Natural killer cell (primary cell): ENCODE data around the gene CEP85. TPM values are rescaled to one million over a fixed set of nuclear protein-coding genes. Genes with fewer than 3 reads are reported as not detected.

Source experiments
- ATAC-seq, 3 donors: fragments of 150-1000 bp in 2 of 3; fragments of 200-7000 bp in 1 of 3; cut with Tn5 transposase; 1 replicate in 1 of 3; 2 replicates in 2 of 3; pipeline ENCODE4 v1.10.0; 2021; ENCODE audit warnings: mild to moderate bottlenecking in 2 of 3, moderate library complexity in 2 of 3
- DNase-seq, 2 donors: peaks; one replicate each; pipeline versions ENCODE4 v3.0.0 to v3.0.0-alpha.2; 2013 to 2021; ENCODE audit warnings: mixed read lengths in 1 of 2
- H3K27ac ChIP-seq: one replicate; pipeline ENCODE4 v1.5.1; 2013; ENCODE audit warnings: mild to moderate bottlenecking, low read length
- H3K27me3 ChIP-seq: one replicate; pipeline ENCODE4 v1.6.1; 2013; ENCODE audit warnings: low read length; ENCODE audit not compliant: control insufficient read depth, insufficient read depth
- H3K36me3 ChIP-seq: one replicate; pipeline ENCODE4 v1.6.1; 2013; ENCODE audit warnings: low read length; ENCODE audit not compliant: control insufficient read depth, insufficient read depth
- H3K4me1 ChIP-seq: one replicate; pipeline ENCODE4 v1.6.1; 2013; ENCODE audit warnings: low read length; ENCODE audit not compliant: control insufficient read depth, insufficient read depth
- H3K4me3 ChIP-seq: one replicate; pipeline ENCODE4 v1.5.1; 2013; ENCODE audit warnings: low read length
- H3K9me3 ChIP-seq: one replicate; pipeline ENCODE4 v1.6.1; 2013; ENCODE audit warnings: low read length; ENCODE audit not compliant: control insufficient read depth, insufficient read depth
- H3K27ac Mint-ChIP-seq, 2 donors: one replicate each; pipeline ENCODE4 v1.8.0; 2022; ENCODE audit warnings: mild to moderate bottlenecking in 2 of 2, mixed read lengths in 2 of 2, moderate library complexity in 1 of 2
- H3K27me3 Mint-ChIP-seq, 2 donors: one replicate each; pipeline ENCODE4 v1.8.0; 2022; ENCODE audit warnings: low read depth in 2 of 2, mixed read lengths in 2 of 2
- H3K36me3 Mint-ChIP-seq: one replicate; pipeline ENCODE4 v1.8.0; 2022; ENCODE audit warnings: mixed read lengths
- H3K4me1 Mint-ChIP-seq, 2 donors: one replicate each; pipeline ENCODE4 v1.8.0; 2022; ENCODE audit warnings: mixed read lengths in 2 of 2
- H3K4me3 Mint-ChIP-seq: one replicate; pipeline ENCODE4 v1.8.0; 2022; ENCODE audit warnings: mild to moderate bottlenecking, moderate library complexity, mixed read lengths
- H3K9me3 Mint-ChIP-seq, 2 donors: one replicate each; pipeline ENCODE4 v1.8.0; 2022; ENCODE audit warnings: mixed read lengths in 2 of 2
- CTCF ChIP-seq: fragments of 200-600 bp; IDR thresholded peaks from one replicate; pipeline ENCODE4 v1.8.0; 2022; ENCODE audit warnings: antibody characterized with exemption
- WGBS: methylation state at CpG from one replicate; pipeline ENCODE4 v1.1.7; 2013; ENCODE audit warnings: missing lambda C conversion rate; ENCODE audit not compliant: insufficient coverage; 5-methylcytosine and 5-hydroxymethylcytosine counted together
- intact Hi-C: fragments of 100-400 bp; cut with micrococcal nuclease; formaldehyde crosslinking; loops from one replicate; pipeline ENCODE4 v1.14.2; 2022
- total RNA-seq, 4 donors: library from RNA; stranded (reverse); fragments of 120-200 nt in 1 of 4; gene quantifications; one replicate each; pipeline versions ENCODE4 v1.2.3 to v1.2.4, GENCODE V29; 2013 to 2022

The CEP85 gene
- total RNA-seq, 3 donors from 2014 or later (not counting 1 experiment from before 2014, with no cell fraction given), result 13.0 to 20.4 (median 18.0) TPM

DNA sequence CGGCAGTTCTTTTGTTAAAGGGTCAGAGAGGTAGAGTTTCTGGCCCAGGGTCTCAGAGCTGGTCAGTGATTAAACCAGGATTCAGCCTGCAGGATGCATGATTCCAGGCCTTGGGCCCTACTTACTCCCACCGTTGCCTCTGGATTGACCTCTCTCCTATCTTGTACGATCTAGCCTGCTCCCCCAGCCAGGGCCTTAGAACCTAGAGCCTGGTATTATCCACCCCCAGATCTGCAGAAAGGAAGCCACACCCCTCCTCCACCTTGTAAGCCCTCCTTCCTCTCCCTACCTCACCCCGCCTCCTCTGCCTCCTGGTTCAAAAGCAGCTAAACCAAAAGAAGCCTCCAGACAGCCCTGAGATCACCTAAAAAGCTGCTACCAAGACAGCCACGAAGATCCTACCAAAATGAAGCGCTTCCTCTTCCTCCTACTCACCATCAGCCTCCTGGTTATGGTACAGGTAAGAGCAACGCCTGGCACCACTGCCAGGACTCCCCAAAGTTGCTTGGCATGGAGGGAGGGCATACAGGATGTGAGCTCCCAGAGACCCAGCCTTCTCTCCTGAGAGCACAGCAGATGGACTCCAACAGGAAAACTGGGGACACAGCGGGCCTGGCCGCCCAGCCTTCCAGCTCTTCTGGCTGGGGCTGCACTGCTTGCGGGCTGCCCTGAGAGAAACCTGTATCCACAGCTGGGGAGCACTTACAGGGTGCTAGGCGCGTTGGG is 83.8 kb downstream of the CEP85 start, which contains the start of gene CD52:
Gene CD52 (plus strand): TSS at position 347 of the 726 bp plus-strand sequence. CDS start 60 bp downstream, at position 407.
- 14% methylated on average over 12 of the region's 12 CpGs for WGBS
- H3K9me3 ChIP-seq, result no peaks in the 10 kb centered on the region
- ATAC-seq, result peak; percentile 44 to 61 (median 44)
- H3K27me3 ChIP-seq, result no peaks in the 10 kb centered on the region
- peak within 1 kb of the TSS; percentile 86 to 88 for H3K27ac Mint-ChIP-seq
- peak within 1 kb of the TSS; percentile 67 for H3K4me3 ChIP-seq
- peak in 1 of 2 donors; percentile 85 for DNase-seq
- intact Hi-C loops, result loop anchor here (10.0 kb wide), 1 partner anchor 57 kb away; the partner anchor contains the start of gene ZNF683
- H3K4me3 Mint-ChIP-seq, result peak within 1 kb of the TSS; percentile 96
- peak within 1 kb of the TSS; percentile 30 for H3K27ac ChIP-seq
- H3K9me3 Mint-ChIP-seq, result no peaks in the 10 kb centered on the region
- H3K4me1 ChIP-seq, result peaks cover 91% of the 10 kb centered on the region
- H3K36me3 Mint-ChIP-seq, result peaks cover 7% of the 10 kb centered on the region
- peaks cover 74 to 84% of the 10 kb centered on the region in 2 donors for H3K4me1 Mint-ChIP-seq
- TF ChIP-seq CTCF, result no peak
- H3K36me3 ChIP-seq, result peaks cover 26% of the 10 kb centered on the region
- no peaks in the 10 kb centered on the region for H3K27me3 Mint-ChIP-seq

DNA sequence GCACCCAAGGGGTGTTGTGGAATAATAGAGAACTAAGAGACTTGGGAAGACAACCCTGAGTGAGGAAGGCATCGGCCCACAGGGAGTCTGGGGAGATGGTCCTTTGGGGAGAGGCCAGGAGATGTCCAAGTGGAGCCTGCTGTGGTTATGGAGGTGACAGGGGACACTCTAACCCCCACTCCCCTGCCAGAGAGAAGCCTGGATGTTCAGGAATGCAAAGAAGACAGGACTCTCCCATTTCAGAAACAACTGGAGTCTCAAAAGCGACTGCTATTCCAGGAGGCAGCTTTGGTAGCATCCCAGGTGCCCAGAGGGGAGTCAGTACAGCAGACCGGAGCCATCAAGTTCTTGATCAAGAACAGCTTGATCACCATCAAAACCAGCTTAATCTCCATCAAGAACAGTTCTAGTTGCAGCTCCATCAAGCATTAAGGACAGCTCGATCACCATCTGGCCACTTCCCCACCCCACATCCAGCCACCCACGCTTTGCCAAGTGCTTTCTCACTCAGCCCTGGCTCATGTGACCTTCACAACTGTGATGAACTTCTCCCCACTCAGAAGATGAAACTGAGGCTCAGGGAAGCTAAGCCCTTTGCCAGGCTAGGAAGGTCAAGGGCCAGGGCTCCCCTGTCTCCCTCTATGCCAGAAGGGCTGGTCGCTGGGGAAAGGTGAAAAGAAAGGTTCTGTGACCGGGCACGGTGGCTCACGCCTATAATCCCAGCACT is 84.5 kb downstream of the CEP85 start:
- H3K27me3 ChIP-seq, result no peaks in the 10 kb centered on the region
- peak overlapping the region; percentile 86 to 88 for H3K27ac Mint-ChIP-seq
- ATAC-seq (peak in 2 of 3 donors; percentile 16 to 24), DNase-seq (peak in 1 of 2 donors; percentile 38)
- intact Hi-C loops, result loop anchor here (10.0 kb wide), 1 partner anchor 56 kb away; the partner anchor contains the start of gene ZNF683
- peaks cover 7% of the 10 kb centered on the region for H3K36me3 Mint-ChIP-seq
- no peaks in the 10 kb centered on the region for H3K27me3 Mint-ChIP-seq
- H3K4me3 Mint-ChIP-seq, result peak overlapping the region; percentile 96
- TF ChIP-seq CTCF, result no peak
- 19% methylated on average over 9 of the region's 9 CpGs for WGBS
- peaks cover 28% of the 10 kb centered on the region for H3K36me3 ChIP-seq
- no peaks in the 10 kb centered on the region for H3K9me3 Mint-ChIP-seq
- no peaks in the 10 kb centered on the region for H3K9me3 ChIP-seq
- H3K4me1 ChIP-seq, result peaks cover 85% of the 10 kb centered on the region
- peak overlapping the region; percentile 30 for H3K27ac ChIP-seq
- peak overlapping the region; percentile 67 for H3K4me3 ChIP-seq
- H3K4me1 Mint-ChIP-seq, result peaks cover 76 to 77% of the 10 kb centered on the region in 2 donors

GRCh38 chr1:26320896-26321295 is 86.9 kb downstream of the CEP85 start:
- Mint-ChIP-seq H3K27ac (peak overlapping the region; percentile 79 to 88), H3K4me1 (peaks cover 53 to 54% of the 10 kb centered on the region in 2 donors), H3K9me3 (no peaks in the 10 kb centered on the region), H3K36me3 (peaks cover 7% of the 10 kb centered on the region), H3K27me3 (no peaks in the 10 kb centered on the region), H3K4me3 (peak overlapping the region; percentile 96)
- Histone ChIP-seq H3K4me3 (no peak overlapping the region), H3K27ac (peak overlapping the region; percentile 25), H3K36me3 (peaks cover 33% of the 10 kb centered on the region), H3K27me3 (no peaks in the 10 kb centered on the region), H3K9me3 (no peaks in the 10 kb centered on the region), H3K4me1 (peaks cover 61% of the 10 kb centered on the region)
- intact Hi-C loops, result loop anchor here (1.0 to 5.0 kb wide), 5 partner anchors 36 to 216 kb away; partner anchors contain the start of gene ZNF593
- DNase-seq (no peak), ATAC-seq (peak in 1 of 3 donors; percentile 4)
- WGBS, result 65% methylated on average over 2 of the region's 2 CpGs
- no peak for TF ChIP-seq CTCF
